ENCODE measurements around the gene FAR2. TPM values are rescaled to one million over a fixed set of nuclear protein-coding genes. Genes with fewer than 3 reads are reported as not detected.
"Not testable (repeated sequence)": the region's sequence is repeated elsewhere in the genome, so short reads cannot be mapped to it uniquely, and the experiment has no call there.

FAR2 gene
- polyA plus RNA-seq, 1 donor (not counting 4 experiments of a cell fraction or from before 2014, with no cell fraction given), result 9.2 TPM

DNA sequence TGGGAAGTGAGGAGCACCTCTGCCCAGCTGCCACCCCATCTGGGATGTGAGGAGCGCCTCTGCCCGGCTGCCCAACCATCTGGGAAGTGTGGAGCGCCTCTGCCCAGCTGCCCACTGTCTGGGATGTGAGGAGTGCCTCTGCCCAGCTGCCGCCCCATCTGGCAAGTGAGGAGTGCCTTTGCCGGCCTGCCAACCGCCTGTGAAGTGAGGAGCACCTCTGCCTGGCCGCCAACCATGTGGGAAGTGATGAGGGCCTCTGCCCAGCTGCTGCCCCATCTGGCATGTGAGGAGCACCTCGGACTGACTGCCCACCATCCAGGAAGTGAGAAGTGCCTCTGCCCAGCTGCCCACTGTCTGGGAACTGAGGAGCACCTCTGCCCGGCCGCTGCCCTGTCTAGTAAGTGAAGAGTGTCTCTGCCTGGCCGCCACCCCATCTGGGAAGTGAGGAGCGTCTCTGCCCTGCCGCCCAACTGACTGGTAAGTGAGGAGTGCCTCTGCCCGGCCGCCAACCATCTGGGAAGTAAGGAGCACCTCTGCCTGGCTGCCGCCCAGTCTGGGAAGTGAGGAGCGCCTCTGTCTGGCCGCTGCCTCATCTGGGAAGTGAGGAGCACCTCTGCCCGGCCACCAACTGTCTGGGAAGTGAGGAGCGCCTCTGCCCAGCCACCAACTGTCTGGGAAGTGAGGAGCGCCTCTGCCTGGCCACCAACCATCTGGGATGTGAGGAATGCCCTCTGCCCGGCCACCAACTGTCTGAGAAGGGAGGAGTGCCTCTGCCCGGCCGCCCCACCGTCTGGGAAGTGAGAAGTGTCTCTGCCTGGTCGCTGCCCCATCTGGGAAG is 22.6 kb downstream of the FAR2 start:
- no peak overlapping the region for H3K4me3 ChIP-seq (ENCODE audit: control insufficient read depth in 2 of 3, extremely low read depth in 1 of 3, insufficient read depth in 2 of 3, low read depth in 1 of 3, low read length in 3 of 3)
- H3K4me2 ChIP-seq (ENCODE audit: control insufficient read depth, extremely low read depth, insufficient read depth, low read depth, low read length), result no peak overlapping the region
- H4K20me1 ChIP-seq (ENCODE audit: control insufficient read depth, extremely low read depth, insufficient read depth, low read length), result no peaks in the 10 kb centered on the region
- no peak for DNase-seq (ENCODE audit: low read depth, low spot score)
- no peak overlapping the region for H3K9ac ChIP-seq (ENCODE audit: control insufficient read depth, extremely low read depth, insufficient read depth, low read length)
- no peak for FAIRE-seq
- dilution Hi-C loops (cut with MboI; ENCODE audit: extremely low pct_ligation_motif_present, low sequenced_read_pairs), result no loop called here
- H3K9me1 ChIP-seq (ENCODE audit: control insufficient read depth, extremely low read depth, insufficient read depth, low read length), result no peaks in the 10 kb centered on the region
- no peaks in the 10 kb centered on the region for H3K36me3 ChIP-seq (ENCODE audit: control insufficient read depth in 2 of 2, extremely low read depth in 1 of 2, insufficient read depth in 2 of 2, low read length in 2 of 2)
- H2AFZ ChIP-seq (ENCODE audit: control insufficient read depth, low read length), result no peak overlapping the region
- TF ChIP-seq EZH2 (IDR thresholded peaks at IDR 0.05; ENCODE audit: low read length) (no peak), CTCF (optimal IDR thresholded peaks at IDR 0.05 in 1 of 3, IDR thresholded peaks at IDR 0.05 in 1 of 3, conservative IDR thresholded peaks at IDR 0.05 in 1 of 3; ENCODE audit: extremely low read depth in 1 of 3, insufficient read depth in 2 of 3, low read length in 3 of 3) (no peak)
- H3K4me1 ChIP-seq (ENCODE audit: control insufficient read depth, extremely low read depth, insufficient read depth, low read length), result no peaks in the 10 kb centered on the region
- no peaks in the 10 kb centered on the region for H3K9me3 ChIP-seq (ENCODE audit: control insufficient read depth, low read depth, low read length)
- no peaks in the 10 kb centered on the region for H3K27me3 ChIP-seq (ENCODE audit: control insufficient read depth, extremely low read depth, insufficient read depth, low read length)
- no peak overlapping the region for H3K27ac ChIP-seq (ENCODE audit: control insufficient read depth, insufficient read depth, low read length)
- H3K79me2 ChIP-seq (ENCODE audit: control insufficient read depth, insufficient read depth, low read length), result no peaks in the 10 kb centered on the region

GRCh38 chr12:29176941-29177340 is 27.9 kb downstream of the FAR2 start:
- TF ChIP-seq EZH2 (IDR thresholded peaks at IDR 0.05; ENCODE audit: low read length) (no peak), CTCF (optimal IDR thresholded peaks at IDR 0.05 in 1 of 3, IDR thresholded peaks at IDR 0.05 in 1 of 3, conservative IDR thresholded peaks at IDR 0.05 in 1 of 3; ENCODE audit: extremely low read depth in 1 of 3, insufficient read depth in 2 of 3, low read length in 3 of 3) (no peak)
- no peaks in the 10 kb centered on the region for H4K20me1 ChIP-seq (ENCODE audit: control insufficient read depth, extremely low read depth, insufficient read depth, low read length)
- no peak overlapping the region for H3K4me2 ChIP-seq (ENCODE audit: control insufficient read depth, extremely low read depth, insufficient read depth, low read depth, low read length)
- H2AFZ ChIP-seq (ENCODE audit: control insufficient read depth, low read length), result no peak overlapping the region
- no peaks in the 10 kb centered on the region for H3K9me1 ChIP-seq (ENCODE audit: control insufficient read depth, extremely low read depth, insufficient read depth, low read length)
- no peak overlapping the region for H3K27ac ChIP-seq (ENCODE audit: control insufficient read depth, insufficient read depth, low read length)
- no peaks in the 10 kb centered on the region for H3K9me3 ChIP-seq (ENCODE audit: control insufficient read depth, low read depth, low read length)
- no peaks in the 10 kb centered on the region for H3K27me3 ChIP-seq (ENCODE audit: control insufficient read depth, extremely low read depth, insufficient read depth, low read length)
- DNase-seq (ENCODE audit: low read depth, low spot score) (no peak), FAIRE-seq (no peak)
- no peaks in the 10 kb centered on the region for H3K36me3 ChIP-seq (ENCODE audit: control insufficient read depth in 2 of 2, extremely low read depth in 1 of 2, insufficient read depth in 2 of 2, low read length in 2 of 2)
- H3K4me3 ChIP-seq (ENCODE audit: control insufficient read depth in 2 of 3, extremely low read depth in 1 of 3, insufficient read depth in 2 of 3, low read depth in 1 of 3, low read length in 3 of 3), result no peak overlapping the region
- no peaks in the 10 kb centered on the region for H3K79me2 ChIP-seq (ENCODE audit: control insufficient read depth, insufficient read depth, low read length)
- no peaks in the 10 kb centered on the region for H3K4me1 ChIP-seq (ENCODE audit: control insufficient read depth, extremely low read depth, insufficient read depth, low read length)
- dilution Hi-C loops (cut with MboI; ENCODE audit: extremely low pct_ligation_motif_present, low sequenced_read_pairs), result no loop called here
- H3K9ac ChIP-seq (ENCODE audit: control insufficient read depth, extremely low read depth, insufficient read depth, low read length), result no peak overlapping the region

DNA sequence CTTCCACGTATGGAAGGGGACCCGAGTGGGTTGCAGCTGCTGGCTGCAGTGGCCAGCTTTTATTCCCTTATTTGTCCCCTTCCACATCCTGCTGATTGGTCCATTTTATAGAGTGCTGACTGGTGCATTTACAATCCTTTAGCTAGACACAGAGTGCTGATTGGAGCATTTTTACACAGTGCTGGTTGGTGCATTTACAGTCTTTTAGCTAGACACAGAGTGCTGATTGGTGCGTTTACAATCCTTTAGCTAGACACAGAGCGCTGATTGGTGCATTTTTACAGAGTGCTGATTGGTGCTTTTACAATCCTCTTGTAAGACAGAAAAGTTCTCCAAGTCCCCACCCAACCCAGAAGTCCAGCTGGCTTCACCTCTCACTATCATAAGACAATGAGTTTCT is 33.2 kb downstream of the FAR2 start:
- dilution Hi-C loops (cut with MboI; ENCODE audit: extremely low pct_ligation_motif_present, low sequenced_read_pairs); H3K9me1 ChIP-seq (ENCODE audit: control insufficient read depth, extremely low read depth, insufficient read depth, low read length); H3K9ac ChIP-seq (ENCODE audit: control insufficient read depth, extremely low read depth, insufficient read depth, low read length); H3K9me3 ChIP-seq (ENCODE audit: control insufficient read depth, low read depth, low read length); H3K4me2 ChIP-seq (ENCODE audit: control insufficient read depth, extremely low read depth, insufficient read depth, low read depth, low read length); H2AFZ ChIP-seq (ENCODE audit: control insufficient read depth, low read length); H3K27ac ChIP-seq (ENCODE audit: control insufficient read depth, insufficient read depth, low read length); H3K36me3 ChIP-seq (ENCODE audit: control insufficient read depth in 2 of 2, extremely low read depth in 1 of 2, insufficient read depth in 2 of 2, low read length in 2 of 2); H4K20me1 ChIP-seq (ENCODE audit: control insufficient read depth, extremely low read depth, insufficient read depth, low read length); H3K27me3 ChIP-seq (ENCODE audit: control insufficient read depth, extremely low read depth, insufficient read depth, low read length); H3K4me1 ChIP-seq (ENCODE audit: control insufficient read depth, extremely low read depth, insufficient read depth, low read length); FAIRE-seq; DNase-seq (ENCODE audit: low read depth, low spot score); H3K79me2 ChIP-seq (ENCODE audit: control insufficient read depth, insufficient read depth, low read length); H3K4me3 ChIP-seq (ENCODE audit: control insufficient read depth in 2 of 3, extremely low read depth in 1 of 3, insufficient read depth in 2 of 3, low read depth in 1 of 3, low read length in 3 of 3): not testable (repeated sequence)

All from keratinocyte (primary cell).